ENCODE data around the gene MAX. TPM values are rescaled to one million over a fixed set of nuclear protein-coding genes. Genes with fewer than 3 reads are reported as not detected.
A peak's percentile ranks its signal among the peaks of the same experiment; 100 is the strongest.

MAX gene
- total and polyA plus RNA-seq, 9 of the 15 experiments (the other 6 are each of a cell fraction or from before 2014, with no cell fraction given) = 15.4 to 96.5 (median 51.6) TPM

GRCh38 chr14:65043893-65044595, 58.3 kb downstream of the MAX start (continued):
- TF ChIP-seq ZBTB40 (IDR thresholded peaks at IDR 0.05) (no peak), ZBTB40 (CRISPR knock-in tag; IDR thresholded peaks at IDR 0.05) (no peak), ZNF511 (CRISPR knock-in tag; IDR thresholded peaks at IDR 0.05) (no peak), NRF1 (conservative IDR thresholded peaks at IDR 0.05 in 1 of 2, IDR thresholded peaks at IDR 0.05 in 1 of 2) (peak in 1 of 2 experiments; percentile 17; a peak in 1 of 4 replicates), MECOM (CRISPR knock-in tag; IDR thresholded peaks at IDR 0.05) (0 out of 2 replicates have a peak, but pooled peaks have one; percentile 25), HNRNPH1 (optimal IDR thresholded peaks at IDR 0.05; ENCODE audit: low read depth, low read length) (no peak), NFE2 (IDR thresholded peaks at IDR 0.05; ENCODE audit: low read depth) (no peak), NR1H2 (CRISPR knock-in tag; IDR thresholded peaks at IDR 0.05) (no peak), OTX1 (CRISPR knock-in tag; IDR thresholded peaks at IDR 0.05) (no peak), FOXJ3 (CRISPR knock-in tag; IDR thresholded peaks at IDR 0.05) (no peak), RBFOX2 (IDR thresholded peaks at IDR 0.05; ENCODE audit: low read depth, low read length) (peak; percentile 59), POLR2G (IDR thresholded peaks at IDR 0.05; ENCODE audit: low read depth, low read length) (0 out of 2 replicates have a peak, but pooled peaks have one; percentile 36), ZNF512 (tag; IDR thresholded peaks at IDR 0.05) (no peak), POLR2A (conservative IDR thresholded peaks at IDR 0.05) (no peak), CBFB (CRISPR knock-in tag; IDR thresholded peaks at IDR 0.05) (no peak), SP1 (CRISPR knock-in tag; IDR thresholded peaks at IDR 0.05) (no peak)

All from K562 (cell line).